GM19238 (cell line): ENCODE data around the gene LIX1.
"Not testable (repeated sequence)": the region's sequence is repeated elsewhere in the genome, so short reads cannot be mapped to it uniquely, and the experiment has no call there.

Source experiments
- DNase-seq: peaks from one replicate; pipeline ENCODE4 v3.0.0; 2011; ENCODE audit warnings: low spot score; ENCODE audit not compliant: insufficient read length

LIX1 gene

DNA sequence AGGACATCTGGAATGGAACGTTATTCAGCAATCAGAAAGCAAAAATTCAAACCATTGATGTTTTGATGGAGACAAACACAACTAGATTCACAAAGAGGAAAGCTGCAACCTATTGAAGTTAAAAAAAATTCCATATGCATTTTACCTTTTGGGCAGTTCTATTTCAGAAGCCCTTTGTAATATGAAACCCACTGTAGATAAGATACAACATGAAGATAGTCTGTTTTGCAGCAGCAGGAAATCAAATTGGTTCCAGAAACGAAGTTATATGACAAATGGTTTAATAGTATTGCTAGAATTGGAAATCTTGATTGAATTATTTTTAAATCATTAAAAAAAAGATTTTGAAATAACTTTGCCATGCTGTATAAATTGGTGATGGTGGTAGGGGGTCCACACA is 872 bp downstream of the LIX1 start:
- DNase-seq = no peak

DNA sequence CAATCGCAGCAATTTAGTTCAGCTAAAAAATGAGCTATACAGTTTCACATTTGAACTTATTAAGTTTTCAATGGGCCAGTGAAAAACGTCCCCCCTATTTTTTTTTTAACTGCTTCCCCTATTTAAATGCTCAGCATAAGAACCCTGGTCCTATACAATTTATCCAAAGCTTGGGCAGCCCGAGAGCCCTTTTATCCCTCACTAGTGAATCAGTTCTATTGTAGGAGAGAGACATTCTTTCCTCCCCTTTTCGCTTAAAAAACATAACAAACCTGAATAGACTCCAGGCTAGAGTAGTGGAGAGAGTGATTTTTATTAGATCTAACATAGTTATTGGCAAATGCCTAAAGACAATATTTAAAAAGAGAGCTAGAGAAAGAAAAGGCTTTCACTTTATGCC is 1.4 kb downstream of the LIX1 start:
- DNase-seq = no peak

DNA sequence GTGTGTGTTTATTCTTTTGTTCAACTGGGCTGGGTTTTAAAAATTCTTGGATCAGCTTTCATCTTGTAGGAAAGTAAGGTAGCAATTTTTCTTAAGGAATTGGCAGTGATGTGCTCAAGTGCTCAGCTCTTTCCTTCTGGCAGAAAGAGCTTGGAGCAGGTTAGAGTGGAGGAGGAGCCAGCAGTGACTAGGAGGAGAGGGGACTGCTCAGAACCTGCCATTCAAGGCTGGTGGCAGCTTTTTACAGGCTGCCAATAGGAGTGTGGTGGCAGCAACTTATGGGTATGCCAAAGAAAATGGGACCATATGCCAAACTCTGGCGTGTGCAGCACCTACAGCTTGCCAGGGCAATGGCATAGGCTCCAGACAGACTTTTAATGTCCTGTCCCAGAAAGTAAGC is 2.2 kb downstream of the LIX1 start:
- DNase-seq = not testable (repeated sequence)

DNA sequence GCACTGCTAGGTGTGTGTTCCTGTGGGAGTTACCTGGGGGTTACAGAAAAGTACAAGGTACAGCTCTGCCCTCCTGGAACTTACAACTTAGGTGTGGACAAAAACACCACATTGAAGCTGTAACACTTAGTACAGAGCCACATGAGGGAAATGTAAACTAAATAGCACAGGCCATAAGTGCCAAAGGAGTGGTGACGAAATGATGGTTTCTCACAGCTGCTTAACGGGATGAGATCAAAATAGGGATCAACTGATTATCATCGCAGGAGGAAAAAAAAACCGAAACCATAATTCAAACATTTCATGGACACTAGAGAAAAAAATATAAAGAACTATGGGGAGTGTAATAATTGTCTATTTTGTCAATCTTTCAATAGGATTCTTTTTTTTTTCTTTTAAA is 5.9 kb downstream of the LIX1 start:
- DNase-seq = no peak

DNA sequence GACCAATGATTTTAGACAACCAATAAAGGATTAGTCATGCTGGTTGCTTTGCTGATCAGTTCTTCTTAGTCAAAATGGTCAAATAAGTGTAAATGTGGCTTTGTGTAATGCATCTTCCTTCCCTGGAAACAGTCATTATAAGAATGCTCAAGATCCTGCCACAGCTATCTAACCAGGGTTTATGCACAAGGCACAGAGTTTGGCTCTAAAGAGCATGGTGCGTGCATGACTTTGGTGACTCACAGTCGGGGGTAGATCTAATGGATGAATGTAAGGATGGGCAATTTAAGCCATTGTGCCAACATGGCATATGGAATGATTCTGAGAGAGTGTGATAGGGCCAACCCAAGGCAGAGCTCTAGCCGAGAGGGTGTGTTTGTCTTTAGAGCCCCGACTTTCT is 6.5 kb downstream of the LIX1 start:
- DNase-seq = no peak

DNA sequence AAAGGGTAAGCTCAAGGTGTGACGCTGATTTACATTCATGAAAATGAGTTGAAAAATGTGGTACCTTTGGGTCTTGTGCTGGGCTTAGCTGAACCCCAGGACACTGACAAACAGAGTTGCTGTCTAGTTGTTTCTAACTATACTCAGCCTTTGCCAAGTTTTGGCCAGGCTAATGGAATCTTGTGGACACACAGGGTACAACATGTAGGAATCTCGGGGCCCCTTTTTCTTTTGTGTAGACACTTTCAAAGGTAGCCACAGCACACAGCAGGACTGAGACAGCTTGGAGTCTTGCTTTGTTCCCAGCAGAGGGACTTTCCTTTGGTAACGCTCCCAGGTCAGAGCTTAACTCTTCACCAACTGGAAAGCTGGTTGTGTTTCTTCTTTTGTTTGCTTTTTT is 7.8 kb downstream of the LIX1 start:
- DNase-seq = no peak

DNA sequence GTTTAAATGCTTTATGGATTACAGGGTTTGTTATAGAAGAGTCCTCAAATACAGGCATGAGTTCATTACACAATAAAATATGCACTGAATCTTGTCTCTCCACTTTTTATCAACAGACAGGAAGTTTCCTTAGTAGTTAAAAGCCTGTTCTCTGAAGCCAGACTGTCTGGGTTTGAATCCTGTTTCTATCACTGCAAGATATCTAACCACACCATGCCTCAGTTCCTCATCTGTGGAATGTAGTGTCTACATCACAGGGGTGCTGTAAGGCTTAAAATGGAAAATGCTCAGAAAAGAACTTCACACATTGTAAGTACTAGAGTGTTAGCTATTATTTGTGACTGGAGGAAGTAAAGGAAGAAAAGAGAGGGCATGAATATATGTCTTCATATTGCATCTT is 9.3 kb downstream of the LIX1 start:
- DNase-seq = no peak

DNA sequence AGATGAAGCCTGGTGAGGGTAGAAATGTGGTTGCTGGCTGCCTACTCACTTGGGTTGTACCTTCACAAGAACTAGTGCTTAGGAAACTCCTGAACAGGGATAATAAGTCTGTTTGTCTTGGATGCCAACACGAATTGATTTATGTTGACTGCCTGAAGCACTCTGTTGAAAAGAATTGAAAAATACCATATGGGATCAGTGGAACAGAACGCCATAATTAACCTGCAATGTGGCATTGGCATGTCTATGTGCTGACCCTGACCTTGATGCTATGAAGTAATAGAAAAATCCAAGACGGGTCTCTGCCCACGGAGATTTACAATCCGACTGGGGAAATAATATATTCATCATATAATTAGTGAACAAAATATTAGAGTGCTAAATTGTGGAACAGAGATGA is 10.5 kb downstream of the LIX1 start:
- DNase-seq = no peak

DNA sequence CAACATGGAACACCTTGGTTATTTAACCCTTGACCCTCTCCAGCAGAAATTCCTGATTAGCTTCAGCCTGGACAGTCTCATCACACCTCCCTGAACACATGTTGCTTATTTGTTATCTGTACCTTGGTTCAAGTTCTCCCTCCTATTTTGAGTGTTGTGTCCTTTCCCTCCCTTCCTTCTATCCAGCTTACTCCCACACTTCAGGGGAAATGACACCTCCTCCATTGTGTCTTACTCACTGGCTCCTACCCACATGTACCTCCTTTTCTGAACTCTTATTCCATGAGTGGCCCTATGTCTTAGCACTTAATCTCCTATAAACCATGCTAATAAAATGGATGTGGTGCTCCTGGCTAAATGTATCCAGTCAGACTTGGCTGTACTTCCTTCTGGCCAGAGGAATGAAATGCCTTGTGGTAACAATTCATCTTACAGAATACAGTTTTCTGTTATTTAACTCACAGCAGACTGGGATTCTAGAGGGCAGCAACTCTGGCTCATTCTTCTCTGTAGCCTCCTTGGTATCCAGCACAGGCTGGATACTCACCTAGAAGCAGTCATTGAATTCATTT is 11.2 kb downstream of the LIX1 start:
- DNase-seq = no peak

DNA sequence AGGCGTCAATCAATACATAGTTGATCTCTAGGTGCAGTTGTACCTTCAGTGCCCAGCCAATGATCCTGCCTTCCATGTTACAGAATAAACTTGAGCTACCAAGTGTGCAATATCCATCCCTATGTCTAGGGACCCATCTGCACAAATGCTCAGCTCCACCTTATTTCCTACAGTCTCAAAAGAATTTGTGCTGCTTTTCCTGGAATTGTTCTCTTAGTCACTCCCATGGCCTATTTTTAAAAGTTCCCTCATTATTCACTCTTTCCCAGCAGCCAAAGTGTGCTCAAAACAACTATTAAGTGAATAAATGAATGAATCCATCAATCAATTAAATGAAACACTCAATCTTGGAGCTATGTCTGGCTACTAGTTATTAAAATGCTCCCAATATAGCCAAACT is 14.7 kb downstream of the LIX1 start:
- no peak for DNase-seq

DNA sequence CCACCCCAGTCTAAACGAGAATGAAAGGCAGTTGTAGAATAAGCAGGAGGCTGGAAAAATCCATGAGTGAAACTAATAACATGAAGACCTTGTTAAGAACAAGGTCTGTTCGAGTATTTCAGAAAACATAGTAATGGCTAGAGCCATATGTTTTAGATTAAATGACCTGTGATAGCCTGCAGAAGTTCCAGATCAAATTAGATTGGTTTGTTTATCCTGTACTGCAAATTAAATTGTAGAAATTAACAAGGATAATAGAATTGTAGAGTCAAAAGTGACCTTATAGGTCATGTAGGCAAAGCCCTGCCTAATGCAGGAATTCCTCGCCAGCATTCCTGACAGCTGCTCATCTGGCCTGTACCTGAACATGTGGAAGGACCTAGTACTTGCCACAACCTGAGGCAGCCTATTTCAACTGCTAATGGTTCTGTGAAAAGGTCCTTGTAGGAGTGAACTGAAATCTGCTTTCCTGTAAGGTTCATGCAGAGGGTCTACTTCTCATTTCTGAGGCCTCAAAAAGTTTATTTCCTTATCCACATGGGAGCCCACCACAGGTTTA is 17.2 kb downstream of the LIX1 start:
- no peak for DNase-seq

DNA sequence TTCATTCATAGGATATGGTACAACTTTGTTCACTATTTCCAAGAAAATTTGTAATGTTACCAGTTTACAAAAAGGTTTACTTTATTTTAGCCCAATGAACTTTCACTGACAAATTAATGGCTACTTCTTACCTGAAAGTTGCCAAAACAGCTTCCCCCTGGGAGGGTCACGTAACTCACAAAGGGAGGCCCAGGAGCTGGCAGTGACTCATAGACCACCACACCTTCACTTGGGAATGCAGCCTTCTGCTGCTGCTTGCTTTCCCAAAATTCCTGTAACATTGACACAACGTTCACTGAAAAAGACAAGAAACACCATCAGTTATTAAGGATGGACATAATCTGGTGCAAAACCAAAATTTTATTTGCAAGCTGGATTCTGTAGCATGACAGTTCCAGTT is 18.1 kb downstream of the LIX1 start:
- DNase-seq = no peak

DNA sequence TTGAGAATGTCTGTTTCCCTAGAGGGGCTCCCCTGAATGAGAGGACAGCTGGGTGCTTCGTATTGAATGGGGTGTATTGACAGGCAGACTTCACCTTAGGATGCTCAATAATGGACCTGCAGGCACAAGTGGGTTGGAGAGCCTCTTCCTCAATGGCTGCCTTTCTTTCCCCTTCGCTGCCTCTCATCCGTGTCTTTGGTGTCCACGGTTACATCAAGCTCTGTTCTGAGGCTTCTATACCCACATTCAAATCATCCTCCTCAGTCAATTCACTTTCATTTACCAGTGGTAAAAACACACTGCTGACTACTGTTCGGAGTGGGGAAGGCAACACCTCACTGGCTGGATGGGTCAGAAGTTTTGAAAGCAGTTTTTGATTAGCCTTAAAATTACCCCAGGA is 20.6 kb downstream of the LIX1 start:
- DNase-seq = no peak

DNA sequence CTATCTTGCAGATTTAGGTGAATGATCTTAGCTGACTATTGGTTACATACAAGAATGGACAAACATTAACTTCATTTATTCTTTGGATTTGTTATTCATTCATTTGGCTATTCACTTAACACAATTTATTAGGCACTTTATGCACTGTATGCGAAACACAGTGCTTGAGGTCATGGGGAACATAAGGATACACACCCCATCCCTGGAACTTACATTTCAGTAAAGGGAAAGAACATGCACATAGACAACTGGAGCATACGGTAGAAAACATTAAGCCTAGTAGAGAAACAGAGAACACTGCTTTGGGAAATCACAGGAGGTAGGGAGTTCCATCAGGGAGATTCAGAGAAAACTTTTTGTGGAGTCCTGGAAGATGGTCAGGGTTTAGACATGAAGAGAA is 22.2 kb downstream of the LIX1 start:
- DNase-seq = no peak

DNA sequence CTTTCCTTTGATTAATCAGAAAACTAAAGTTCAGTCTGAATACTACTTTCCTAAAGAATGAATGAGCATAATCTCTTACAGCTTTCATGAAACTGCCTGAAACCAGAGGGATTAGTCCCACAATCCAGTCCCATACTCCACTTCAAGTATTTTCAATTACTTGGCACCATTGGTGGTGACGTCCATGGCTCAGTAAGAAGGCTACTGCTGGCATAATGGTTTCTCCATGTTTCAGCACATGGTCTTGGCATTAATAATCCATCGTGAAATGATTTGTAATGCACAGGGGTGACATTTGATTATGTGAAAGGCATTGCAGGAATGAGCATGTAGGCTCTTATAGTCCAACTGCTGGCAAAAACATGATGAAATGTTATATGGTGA is 23.4 kb downstream of the LIX1 start:
- DNase-seq = no peak

DNA sequence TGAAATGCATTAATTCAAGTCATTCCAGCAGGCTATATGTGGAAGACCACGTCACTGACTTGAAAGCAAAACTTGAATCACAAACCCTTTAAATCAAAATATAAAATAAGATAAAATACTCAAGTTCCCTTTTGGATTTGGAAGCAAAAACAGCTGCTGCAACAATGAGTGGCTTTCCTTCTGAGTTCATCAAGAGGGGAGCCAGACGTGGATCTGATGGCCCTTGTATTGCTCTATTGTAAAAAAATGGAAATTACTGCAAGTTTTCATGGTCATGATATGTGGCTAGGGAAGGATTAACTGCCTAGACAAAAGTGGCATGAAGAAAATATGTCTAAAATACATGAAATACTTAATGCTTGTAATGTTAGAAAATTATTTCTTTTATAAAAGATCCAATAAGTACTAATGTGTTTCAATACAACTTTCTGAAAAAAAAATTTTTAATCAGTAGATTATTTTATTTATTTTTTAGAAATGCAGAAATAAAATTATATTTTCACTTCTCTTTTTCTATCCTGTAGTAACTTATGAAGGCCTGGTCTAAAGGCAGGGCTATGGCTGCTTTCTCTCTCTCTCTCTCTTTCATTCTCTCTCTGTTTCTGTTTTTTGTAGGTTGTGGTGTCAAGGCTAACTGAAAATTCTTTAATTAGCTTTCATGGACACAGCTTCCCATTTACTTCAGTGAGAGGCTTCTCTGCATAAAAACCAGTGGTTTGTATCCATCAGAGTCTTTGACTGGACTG is 24.0 kb downstream of the LIX1 start:
- no peak for DNase-seq

DNA sequence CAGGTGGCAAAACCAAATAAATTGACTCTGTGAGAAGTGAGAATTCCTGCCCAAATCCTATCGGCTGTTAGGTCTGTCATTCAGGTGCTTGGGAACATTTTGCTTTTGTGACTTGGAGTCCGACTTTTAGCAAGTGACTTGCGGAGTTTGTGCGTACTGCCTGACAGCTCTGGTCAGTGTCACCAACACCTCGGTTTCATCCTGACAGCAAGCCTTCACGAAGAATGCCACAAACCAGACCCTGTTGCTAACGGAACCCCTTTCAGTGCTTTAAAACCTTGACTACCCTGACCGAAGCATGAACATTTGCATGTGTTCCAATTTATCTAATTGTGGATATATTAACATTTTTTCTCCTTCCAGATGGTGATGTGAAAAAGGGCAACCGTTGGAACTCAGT is 26.5 kb downstream of the LIX1 start:
- no peak for DNase-seq

DNA sequence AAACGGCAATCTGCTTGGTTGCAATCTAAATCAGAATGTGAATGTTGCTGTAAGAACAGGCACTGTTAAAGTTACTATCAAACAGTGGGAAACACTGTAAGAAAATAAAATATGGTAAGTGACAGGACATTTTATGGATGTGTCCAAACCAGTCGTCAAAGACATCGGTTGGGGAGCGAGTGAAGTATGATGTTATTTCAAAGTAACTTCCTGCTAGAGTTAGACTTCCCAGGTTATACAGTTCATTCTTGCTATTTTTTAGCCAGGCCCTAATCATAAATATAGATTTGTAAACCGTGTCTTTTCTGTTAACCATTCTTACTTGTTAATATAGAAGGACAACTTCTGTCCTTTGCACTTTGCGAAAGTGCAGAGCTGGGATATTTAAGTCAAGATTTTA is 30.2 kb downstream of the LIX1 start:
- DNase-seq = no peak

DNA sequence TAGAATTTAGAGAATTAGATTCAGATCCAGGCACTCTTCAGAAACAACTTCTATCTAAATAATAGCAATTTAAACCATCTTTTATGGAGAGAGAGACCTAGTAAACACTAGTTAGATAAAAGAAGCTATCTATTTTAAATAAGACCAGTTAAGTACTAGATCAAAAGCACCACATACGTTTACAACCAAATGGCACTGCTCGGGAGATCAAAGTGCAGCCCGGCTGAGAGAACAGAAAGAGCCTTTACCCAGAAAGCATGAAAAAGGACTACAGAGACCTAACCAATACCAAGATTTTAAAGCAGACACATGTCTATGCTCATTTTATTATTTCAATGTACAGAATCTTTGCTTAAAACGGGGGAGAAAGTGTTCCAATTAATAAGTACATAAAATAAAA is 30.8 kb downstream of the LIX1 start:
- no peak for DNase-seq

DNA sequence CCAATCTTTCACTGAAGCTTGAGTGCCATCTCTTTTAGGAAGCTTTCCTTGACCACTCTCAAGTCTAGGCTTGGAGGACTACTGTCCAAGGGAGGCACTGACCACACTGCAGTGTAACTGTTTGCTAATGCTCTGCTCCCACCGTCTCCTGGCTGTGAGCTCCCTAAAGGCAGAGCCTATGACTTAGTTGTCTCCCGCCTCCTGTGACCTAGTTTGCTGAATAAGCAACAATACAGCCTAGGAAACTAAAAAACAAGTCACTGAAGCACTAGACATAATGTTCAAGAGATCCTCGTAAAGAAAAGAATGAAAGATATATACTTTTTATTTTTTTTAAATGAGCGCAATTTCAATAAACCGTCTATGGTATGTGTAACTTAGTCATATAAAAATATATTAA is 31.4 kb downstream of the LIX1 start:
- DNase-seq = no peak

DNA sequence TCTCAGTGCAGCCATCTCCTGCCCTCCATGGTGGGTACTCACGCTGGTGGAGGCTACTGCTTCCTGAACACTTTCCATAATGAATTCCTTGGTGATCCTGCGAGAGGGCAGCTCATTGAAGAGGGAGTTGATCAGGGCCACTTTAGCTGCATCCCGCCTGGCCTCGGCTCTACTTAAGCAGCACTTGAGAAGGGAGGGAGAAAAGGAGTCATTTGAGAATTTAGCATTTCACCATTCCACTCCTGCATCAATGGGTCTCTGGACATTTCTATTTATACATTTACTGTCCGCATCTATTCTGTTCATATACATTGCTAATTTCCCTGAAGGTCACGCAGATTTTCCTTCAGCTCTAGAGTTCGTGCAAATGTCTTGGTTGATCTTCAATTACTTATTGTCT is 35.1 kb downstream of the LIX1 start:
- no peak for DNase-seq

DNA sequence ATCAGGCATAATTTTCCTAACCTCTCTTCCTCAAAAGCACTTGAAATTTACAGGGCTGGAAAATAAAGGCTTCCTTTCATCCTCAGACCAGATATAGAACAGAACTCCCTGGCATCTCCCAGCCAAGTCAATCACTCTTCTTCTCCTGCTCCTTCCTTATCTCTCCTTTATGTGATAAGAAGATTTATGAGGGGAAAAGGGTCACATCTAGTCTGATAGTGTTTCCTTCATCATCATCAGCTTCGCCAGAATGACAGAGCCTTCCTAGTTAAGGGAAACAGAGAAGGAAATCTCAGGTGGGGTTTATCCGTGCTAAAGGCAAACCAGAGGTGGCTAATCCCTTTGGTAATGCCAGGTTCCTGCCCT is 36.2 kb downstream of the LIX1 start:
- DNase-seq = no peak

DNA sequence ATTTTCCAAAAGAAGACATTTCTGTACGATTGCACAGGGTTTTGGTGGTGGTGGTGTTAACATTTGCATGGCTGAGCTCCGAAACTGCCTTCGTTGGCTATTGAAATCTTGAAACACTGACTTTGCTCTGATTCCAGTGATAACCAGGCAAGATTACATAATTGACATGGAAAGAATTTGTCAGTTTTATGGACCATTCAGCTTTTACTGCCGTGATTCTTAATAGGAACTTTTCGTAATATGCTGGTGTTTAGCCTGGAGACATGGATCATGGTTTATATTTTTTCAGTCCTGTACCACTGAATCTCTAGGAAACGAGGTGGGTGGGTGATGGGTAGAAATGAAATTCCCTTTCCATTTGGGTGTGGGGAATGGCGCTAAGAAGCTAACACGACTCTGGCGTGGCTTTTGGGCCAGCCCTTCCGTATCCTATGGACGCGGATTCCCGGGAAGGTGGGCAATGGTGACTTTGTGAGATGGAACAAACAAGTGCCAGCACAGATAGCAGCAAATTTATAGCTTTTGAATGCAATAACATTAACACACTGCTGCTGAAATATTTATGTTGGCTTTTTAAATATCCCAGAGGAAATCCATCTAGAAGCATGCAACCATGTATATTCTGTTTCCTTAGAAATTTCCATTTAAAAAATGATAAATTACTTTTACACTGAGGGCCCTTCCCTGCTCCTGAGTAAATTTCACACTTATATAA is 36.8 kb downstream of the LIX1 start:
- DNase-seq = no peak
